Left renal pelvis (tissue), 4 donors: ENCODE data around the gene FARP1. TPM values are rescaled to one million over a fixed set of nuclear protein-coding genes. Genes with fewer than 3 reads are reported as not detected.

Experiments used
- DNase-seq, 4 donors: peaks; one replicate each; pipeline ENCODE4 v3.0.0-alpha.2; 2013; ENCODE audit warnings: low read depth in 4 of 4, low spot score in 3 of 4
- polyA plus RNA-seq, 4 donors: library from polyadenylated mRNA; unstranded; fragments of 120-200 nt; gene quantifications; one replicate each; pipeline ENCODE4 v1.2.1, GENCODE V29; 2013; ENCODE audit not compliant: insufficient read length in 4 of 4

Gene FARP1
- polyA plus RNA-seq, 4 donors = 66.1 to 307 (median 241) TPM

DNA sequence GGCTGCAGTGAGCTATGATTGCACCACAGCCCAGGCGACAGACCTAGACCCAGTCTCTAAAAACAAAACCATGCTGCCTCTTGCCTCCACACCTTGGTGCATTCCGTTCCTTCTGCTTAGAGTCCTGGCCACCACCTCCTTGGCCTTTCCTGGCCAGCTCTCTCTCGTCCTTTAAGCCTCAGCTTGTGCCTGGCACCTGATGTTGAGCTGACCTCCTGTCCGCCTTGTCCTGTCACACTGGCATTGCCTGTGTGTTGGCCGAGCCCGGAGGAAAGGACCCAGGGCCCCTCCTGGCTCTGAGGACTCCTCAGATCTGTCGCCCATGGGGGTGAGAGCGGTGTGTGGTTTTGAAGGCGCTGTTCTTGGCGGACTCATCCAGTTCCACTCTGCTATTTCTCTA is 290.8 kb downstream of the FARP1 start:
- no peak for DNase-seq

DNA sequence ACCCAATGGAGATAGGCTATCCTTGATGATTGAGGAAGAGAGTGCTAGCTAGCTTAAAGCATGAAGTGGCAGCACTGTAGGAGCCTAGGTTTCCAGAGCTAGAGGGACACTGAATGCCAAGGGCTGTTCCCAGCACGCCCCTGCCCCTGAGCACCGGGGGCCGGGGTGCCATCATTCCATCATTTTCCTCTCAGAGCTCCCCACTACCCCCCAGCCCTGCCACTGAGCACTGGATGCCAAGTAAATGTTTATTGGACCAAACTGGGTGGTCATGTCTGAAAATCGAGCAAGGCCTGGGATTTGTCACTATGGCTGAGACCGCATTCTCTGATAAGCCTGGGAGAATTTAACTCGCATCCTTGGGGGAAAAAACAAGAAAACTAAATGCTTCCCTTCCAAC is 291.2 kb downstream of the FARP1 start:
- DNase-seq = no peak

DNA sequence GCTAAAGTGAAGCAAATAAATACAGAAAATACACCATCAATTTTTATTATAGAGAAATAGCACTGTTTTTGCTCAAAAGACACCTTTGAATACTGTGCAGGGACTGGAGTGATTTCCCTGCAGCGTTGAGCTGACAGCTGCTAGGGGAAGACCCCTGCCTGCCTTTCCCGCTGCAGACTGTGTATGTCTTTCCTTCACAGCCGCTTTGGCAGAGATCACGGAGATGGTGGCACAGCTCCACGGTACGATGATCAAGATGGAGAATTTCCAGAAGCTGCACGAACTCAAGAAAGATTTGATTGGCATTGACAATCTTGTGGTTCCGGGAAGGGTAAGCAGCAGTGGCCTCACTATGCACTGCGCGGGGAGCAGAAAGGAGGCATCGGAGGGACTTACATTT is 292.5 kb downstream of the FARP1 start:
- DNase-seq = no peak

DNA sequence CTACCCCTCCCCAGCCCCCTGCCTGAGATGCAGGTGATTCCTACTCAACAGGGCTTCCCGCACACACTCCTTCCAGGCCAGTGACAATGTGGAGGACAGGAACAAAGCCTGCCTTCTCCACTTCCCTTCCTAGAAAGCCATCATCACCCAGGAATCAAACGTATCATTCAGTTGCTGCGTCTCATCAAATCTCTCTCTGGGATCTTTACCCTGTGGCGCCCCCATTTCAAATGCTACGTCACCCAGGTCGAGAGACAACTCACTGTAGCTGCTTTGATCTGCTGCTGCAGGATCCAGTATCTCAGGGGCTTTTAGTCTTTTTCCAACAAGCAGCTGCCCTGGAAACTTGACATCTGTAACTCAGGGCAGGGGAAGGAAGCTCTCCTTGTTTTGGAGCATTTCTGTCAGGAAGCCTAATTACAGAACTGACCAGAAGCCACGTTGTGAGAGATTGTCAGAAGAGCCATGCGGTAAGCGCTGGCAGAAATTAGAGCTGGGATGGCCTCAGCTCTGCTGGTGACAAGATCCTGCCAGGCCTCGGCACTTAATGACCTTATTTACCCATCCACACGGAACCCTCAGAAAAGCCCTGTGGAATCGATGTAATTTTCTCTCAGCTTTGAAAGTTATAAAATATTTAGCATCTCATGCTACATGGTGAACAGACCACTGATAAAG is 293.5 kb downstream of the FARP1 start:
- DNase-seq = no peak

DNA sequence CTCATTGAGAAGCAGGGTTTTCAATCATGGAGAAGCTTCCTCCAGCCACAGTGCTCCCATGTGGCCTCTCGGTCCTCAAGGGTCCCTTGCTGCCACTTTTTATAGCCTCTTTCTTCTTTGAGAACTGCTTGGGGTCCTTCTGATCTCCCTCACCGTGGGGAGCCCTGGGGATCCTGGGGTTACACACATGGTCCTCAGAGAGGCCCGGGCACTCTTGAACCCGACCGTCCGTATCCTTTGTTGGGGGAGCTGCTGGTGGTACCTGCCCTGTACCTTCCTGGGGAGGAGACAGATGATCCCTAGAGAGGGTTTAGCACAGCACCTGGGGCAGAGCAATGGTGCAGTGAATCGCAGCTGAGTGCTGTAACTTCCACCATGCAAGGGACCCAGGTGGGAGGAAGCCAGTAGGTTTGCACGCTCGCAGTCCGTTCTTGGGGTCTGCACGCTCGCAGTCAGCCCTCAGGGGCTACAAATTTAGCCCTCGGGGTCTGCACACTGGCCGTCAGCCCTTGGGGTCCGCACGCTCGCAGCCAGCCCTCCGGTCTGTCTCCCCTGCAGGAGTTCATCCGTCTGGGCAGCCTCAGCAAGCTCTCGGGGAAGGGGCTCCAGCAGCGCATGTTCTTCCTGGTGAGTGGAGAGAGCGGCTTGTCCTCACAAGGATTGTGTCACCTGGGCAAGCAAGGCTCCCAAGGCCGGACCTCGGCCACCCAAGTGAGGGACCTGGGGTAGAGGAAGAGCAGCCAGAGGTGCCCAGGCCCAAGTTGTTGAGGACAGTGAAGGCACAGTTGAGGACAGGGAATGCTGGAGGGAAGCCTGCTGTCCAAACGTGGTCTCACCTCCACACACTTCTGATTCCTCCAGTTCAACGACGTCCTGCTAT is 295.6 kb downstream of the FARP1 start:
- no peak for DNase-seq

DNA sequence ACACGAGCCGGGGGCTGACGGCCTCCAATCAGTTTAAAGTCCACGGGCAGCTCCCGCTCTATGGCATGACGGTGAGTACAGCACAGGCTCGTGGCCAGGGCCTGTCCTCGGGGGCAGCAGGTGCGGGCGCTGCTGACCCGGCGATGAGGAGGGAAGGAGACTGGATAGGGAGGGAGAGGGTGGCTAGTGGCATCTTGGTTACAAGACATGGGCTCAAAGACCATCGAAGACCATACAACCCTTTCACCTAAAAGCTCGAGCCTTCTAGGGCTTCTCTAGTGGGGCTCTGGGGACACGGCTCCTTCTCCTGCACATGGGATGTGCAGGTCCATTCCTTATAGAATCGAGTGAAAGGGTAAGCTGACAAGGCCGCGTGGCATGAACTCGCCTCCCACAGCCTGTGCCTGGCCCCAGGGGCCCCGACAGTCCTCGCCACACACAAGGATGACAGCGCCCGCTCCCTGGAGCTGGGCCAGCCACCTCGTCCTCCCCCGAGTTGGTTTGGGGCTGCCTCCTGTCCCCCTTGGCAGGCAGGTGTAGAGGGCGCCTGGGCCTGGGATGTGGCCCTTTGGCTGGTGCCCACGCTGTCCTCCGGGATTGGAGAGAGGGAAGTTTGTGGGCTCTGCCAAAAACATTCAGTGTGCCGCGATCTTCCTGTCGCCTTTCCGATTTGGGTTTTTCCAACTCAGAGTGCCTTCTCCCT is 296.4 kb downstream of the FARP1 start:
- no peak for DNase-seq

DNA sequence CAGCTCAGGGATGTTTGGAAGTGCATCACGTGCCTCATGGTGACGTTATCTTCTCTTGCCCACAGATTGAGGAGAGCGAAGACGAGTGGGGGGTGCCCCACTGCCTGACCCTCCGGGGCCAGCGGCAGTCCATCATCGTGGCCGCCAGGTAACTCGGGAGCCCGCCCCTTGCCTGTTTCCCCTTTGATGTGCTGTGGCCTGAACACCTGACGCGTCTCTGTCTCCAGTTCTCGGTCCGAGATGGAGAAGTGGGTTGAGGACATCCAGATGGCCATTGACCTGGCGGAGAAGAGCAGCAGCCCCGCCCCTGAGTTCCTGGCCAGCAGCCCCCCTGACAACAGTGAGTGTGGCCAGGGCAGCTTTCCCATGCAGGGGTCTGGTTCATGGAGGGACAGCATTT is 297.0 kb downstream of the FARP1 start:
- DNase-seq = no peak

DNA sequence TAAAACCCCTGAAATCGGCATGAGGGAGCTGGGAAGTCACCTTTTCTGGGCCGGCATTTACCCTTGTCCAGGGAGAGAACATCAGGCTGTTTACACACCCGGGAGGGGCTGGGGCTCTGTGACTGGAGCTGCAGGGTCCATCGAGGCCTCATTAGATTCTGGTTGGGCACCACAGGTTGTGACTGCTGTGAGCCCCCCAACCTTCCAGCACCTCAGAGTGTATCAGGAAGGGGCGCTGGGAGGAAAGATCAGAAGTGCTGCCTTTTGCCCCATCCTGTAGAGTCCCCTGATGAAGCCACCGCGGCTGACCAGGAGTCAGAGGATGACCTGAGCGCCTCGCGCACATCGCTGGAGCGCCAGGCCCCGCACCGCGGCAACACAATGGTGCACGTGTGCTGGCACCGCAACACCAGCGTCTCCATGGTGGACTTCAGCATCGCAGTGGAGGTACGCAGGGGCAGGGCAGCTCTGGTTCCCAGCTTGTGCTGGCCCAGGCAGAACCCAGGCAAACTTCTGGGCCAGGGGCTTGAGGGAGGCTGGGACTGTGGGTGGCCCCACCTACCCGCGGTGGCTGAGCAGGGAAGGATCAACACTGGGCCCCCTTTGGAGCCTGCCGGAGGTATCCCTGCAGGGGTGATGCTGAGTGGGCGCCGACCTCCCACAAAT is 297.6 kb downstream of the FARP1 start:
- no peak for DNase-seq

DNA sequence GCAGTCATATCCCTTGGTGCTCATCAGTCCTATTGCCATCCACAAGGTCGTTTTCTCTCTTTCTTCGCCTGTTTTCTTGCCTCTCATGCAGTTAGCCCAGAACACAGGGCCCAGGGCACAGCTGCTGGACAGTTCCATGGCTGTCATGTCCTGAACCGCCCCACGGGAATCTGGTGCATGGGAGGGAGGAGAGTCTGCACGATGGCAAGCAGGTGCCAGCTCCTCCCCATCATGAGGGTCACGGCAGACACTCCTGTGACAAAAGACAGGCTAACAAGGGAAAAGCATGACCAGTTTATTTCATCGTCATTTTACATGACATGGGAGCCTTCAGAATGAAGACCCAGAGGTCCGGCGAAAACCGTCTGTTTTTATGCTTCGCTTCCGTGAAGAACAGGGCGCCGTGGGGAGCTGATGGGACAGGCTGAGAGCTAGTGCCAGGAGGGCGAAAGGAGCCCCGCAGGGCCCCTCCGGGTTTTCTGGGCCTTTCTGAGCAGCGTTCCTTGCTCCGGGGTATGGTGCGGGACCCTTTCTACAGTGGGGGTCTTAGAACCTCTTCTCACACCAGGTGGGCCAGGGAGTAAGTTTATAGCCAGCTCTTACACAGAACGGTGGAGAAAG is 298.3 kb downstream of the FARP1 start:
- no peak for DNase-seq

DNA sequence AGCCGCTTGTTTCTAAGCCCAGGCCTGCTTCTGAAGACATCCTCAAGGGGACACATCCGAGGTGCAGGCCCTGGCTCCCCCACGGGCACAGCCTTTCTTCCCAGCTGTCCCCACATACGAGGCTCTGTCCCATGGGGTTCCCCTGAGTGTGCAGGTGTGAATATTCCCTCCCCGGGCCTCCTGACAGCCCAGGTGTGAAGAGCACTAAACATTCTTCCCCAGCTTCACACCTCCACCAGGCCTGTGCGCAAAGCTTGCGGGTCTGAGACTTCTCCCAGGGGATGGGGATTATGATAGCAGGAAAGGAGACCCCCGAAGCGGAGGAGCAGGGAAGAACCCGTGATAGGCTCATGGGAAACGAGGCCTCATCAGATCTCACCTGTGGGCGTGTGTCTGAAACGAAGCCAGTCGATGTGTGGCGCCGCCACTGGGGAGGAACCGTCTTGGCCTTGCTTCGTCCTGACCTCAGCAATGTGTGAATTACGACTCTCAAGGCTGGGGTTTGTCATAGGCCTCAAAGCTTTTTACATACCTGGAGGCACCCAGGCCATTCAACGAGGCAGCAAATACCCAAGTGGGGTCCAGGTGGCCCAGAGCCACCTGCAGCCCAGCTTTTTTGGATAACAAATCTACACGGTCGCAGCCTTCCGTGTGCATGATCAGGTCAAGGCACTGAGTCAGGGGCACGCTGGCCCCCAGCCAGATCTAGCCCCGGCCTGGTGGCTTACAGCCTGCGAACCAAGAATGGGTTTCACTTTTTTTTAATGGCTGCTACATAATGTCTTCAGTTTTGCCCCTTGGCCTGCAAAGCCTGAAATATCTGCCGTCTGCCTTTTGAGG is 299.7 kb downstream of the FARP1 start:
- DNase-seq = no peak

DNA sequence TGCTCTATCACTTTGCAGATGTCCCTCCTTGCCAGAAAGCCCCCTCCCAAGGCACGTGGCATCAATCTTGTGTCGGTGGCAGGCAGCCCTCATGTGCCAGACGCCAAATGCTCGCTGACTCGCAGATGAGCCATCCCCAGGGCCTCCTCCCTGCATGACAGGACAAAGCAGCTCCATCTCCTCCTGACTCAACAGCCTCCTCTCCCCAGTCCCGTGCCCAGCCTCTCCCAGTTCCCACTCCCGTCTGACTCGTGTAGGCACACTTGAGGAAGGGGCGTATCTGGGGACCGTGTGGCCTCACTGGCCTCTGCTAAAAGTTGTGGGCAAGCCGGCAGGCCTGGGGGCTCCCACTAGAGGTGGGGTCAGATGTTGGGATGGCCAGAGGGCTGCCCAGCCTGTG is 300.4 kb downstream of the FARP1 start:
- DNase-seq = no peak

DNA sequence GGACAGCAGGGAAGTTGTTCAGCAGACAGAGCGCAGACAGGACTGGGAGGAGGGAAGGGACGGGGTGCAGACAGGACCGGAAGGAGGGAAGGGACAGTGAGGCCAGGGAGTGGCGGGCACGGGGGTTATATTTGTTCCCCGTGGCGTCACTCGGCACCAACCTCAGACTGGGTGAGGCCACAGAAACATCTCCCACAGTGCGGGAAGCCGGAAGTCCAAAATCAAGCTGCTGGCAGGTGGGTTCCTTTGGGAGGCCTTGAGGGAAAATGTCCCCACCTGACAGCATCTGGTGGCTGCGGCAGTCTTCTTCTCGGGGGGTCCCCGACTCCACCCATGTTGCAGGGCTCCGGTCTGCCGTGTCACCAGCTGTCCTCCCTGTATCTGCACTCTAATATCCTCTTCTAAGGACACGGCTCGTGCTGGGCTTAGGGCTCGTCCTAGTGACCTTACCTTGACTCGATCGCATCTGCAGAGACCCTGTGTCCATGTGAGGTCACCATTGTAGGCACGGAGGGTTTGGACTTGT is 301.0 kb downstream of the FARP1 start:
- no peak for DNase-seq

DNA sequence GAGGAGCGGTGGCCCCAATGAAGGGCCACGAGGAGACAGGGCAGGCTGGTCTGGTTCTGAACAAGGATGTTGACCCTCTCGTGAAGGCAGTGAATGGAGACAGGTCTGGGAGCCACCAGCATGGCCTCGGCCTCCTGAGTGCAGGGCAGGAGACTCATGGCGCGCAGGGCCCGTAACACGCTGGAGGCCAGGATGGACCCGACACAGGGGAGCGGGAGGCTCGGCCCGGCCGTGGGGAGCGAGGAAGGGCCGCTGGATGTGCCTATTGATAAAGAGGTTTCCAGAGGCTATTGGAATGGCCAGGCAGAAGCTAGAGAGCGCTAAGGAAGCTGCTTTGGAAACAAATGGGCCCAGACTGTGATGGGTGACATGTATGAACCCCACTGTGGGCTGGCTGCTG is 301.5 kb downstream of the FARP1 start:
- no peak for DNase-seq

DNA sequence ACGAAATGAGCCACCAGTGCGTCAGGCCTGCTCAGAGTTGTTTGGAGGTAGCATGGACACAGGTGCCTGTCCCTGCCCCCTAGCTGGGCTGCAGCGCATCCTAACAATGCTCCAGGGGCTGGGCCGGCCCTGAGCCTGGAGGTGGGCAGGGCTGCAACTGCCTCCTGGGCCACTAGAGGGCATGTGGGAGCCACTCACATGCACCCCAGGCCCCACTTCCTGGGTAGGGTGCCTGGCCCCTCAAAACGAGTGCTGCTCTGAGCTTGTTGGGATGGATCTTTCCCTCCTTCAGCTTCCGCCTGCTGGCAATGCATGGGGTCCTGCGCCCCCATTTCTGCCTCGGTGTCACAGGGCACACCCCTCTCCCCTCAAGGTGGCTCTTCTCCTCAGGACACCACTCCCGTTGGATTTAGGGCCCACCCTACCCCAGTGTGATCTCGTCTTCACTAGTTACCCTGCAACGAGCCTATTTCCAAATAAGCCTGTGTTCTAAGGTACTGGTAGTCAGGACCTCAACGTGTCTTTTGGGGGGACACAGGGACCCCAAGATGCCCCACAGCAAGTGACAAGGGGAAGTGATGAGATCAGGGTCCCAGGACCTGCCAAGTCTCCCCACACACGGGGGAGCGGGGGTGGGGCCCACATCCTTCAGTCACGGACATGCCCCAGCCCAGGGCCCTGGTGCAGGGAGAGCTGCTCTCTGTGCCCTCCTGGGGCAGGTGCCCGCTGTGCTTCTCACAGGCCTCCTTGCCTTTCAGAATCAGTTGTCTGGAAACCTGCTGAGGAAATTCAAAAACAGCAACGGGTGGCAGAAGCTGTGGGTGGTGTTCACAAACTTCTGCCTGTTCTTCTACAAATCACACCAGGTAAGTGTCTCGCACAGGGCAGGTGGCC is 302.7 kb downstream of the FARP1 start:
- DNase-seq = no peak

DNA sequence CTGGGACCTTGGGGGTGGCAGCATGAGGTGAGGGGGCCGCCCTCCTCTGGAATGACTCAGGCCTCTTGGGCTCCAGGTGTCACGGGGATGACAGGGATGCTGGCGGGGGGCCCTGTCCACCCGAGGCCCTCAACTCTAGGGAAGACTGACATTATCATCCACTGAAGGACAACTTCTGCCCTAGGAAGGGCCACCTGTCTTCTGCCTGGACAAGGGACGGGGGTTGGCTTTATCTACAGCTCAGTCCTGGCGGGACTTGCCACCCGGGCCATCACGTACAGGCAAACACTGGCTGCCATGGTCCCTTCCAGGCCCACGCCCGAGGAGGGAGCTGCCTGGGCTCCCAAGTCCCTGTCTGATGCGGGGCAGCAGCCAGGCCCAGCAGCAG is 303.3 kb downstream of the FARP1 start:
- DNase-seq = no peak

DNA sequence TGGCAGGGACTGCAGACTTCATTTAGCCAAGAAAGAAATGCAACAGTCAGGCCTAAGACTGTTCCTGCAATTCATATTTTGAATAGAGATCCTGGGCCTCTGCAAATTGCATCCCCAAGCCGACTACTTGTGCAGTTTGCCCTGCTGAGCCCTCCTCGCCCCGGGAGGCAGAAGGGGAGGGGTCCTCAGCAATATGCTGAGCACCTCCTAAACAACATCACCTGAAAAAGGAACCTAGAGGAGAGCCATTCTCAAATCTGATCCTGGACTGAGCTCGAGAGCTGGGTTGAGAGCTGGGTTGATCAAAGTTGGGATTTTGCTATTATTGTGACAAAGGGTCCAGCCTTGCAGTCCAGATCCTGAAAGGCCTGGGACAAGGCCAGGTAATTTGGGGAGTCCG is 304.2 kb downstream of the FARP1 start:
- DNase-seq = no peak

DNA sequence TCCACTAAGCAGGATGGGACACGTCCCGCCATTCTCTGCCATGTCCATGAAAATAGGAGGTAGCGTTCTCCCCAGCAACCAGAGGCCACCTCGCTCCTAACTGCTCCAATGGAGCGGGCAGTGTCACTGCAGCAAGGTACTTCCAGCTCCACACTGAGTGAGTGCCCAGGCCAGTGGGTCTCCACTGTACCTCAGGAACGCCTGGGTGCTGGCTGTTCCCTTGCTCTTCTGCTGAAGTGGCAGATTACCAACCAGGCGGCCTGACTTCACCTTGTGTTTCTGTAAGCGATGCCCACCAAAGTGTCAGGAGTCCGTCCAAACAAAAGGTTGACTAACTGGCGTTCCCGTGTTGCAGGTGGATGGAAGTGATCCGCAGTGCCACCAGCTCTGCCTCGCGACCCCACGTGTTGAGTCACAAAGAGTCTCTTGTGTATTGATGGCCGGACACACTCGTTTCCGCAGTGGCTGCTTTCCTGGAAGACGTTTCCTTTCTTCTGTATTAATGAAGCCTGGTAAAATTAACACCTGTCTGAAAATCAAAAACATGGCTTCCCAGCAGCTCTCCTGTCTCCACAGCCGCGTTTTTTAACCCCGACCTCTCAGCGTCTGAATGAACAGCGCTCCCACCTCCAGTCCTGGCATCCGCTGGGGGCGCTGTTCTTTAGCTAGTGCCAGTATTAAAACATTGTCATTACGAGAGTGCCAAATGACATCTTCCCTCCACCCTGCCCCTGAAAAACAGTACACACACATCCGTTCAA is 305.2 kb downstream of the FARP1 start:
- no peak for DNase-seq

DNA sequence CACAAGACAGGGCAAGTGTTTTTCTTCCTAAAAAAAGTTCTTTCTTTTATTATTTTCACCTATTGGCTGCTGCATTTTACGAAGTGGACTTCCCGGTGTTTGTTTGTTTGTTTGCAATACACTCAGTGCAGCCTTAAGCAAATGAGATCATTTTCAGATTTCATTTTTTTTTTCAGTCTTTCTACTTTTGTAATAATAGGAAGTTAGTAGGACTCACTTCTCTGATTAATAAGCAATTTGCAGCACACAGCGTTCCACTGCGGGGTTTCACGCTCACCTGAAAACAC is 305.7 kb downstream of the FARP1 start:
- DNase-seq = no peak
